Urinary bladder (tissue), 4 donors: ENCODE results near the gene WDTC1. TPM values are rescaled to one million over a fixed set of nuclear protein-coding genes. Genes with fewer than 3 reads are reported as not detected.
A peak's percentile ranks its signal among the peaks of the same experiment; 100 is the strongest.
"Not testable (repeated sequence)": the region's sequence is repeated elsewhere in the genome, so short reads cannot be mapped to it uniquely, and the experiment has no call there.

Experiments used
- DNase-seq: peaks from one replicate; pipeline ENCODE4 v3.0.0-alpha.2; 2015; ENCODE audit errors: extremely low spot score
- H3K27ac ChIP-seq: one replicate; pipeline ENCODE4 v1.5.1; 2013; ENCODE audit warnings: low read depth, mild to moderate bottlenecking, moderate library complexity
- H3K36me3 ChIP-seq: one replicate; pipeline ENCODE4 v1.6.1; 2013; ENCODE audit warnings: mild to moderate bottlenecking, moderate library complexity; ENCODE audit not compliant: insufficient read depth
- H3K4me1 ChIP-seq: one replicate; pipeline ENCODE4 v1.6.1; 2013; ENCODE audit warnings: mild to moderate bottlenecking, moderate library complexity; ENCODE audit not compliant: insufficient read depth
- H3K4me3 ChIP-seq: one replicate; pipeline ENCODE4 v1.5.1; 2013; ENCODE audit warnings: low read depth, low read length
- WGBS: extraction: QIAGEN DNeasy Blood & Tissue Kit; methylation state at CpG from one replicate; pipeline ENCODE4 v1.1.7; 2013; 5-methylcytosine and 5-hydroxymethylcytosine counted together
- polyA plus RNA-seq: library from polyadenylated mRNA; stranded (reverse); fragments of 200-250 nt; gene quantifications from one replicate; pipeline ENCODE4 v1.2.3, GENCODE V29; 2013
- total RNA-seq: library from RNA; depleted of rRNA; stranded (reverse); fragments of >200 nt; gene quantifications from one replicate; pipeline ENCODE4 v1.2.3, GENCODE V29; 2014
- donor health status: healthy with polysubstance abuse.
- donor health status: healthy.

WDTC1 gene
- total and polyA plus RNA-seq, 2 donors = 16.5 to 39.8 TPM

DNA sequence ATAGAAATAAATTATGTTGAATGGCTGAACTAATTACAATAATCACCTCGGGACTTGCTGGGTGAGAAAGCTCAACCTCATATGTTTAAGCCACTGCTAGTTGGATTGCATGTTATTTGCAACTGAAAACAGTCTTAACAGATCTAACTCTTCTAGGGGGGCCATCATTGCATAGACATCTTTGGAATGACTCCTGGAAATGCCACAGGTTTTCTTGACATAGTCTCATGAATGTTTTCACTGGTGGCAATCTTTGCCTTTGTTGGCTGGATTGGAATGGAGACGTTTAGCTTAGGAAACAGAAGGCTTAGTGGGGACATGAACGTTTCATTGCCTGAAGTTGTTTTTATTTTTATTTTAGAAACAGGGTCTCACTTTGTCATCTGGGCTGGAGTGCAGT, 8.8 kb upstream of the WDTC1 start:
- no peaks in the 10 kb centered on the region for H3K36me3 ChIP-seq
- no peak overlapping the region for H3K27ac ChIP-seq
- H3K4me1 ChIP-seq = no peaks in the 10 kb centered on the region
- WGBS = 67% methylated on average over 3 of the region's 3 CpGs
- DNase-seq = no peak
- no peak overlapping the region for H3K4me3 ChIP-seq

DNA sequence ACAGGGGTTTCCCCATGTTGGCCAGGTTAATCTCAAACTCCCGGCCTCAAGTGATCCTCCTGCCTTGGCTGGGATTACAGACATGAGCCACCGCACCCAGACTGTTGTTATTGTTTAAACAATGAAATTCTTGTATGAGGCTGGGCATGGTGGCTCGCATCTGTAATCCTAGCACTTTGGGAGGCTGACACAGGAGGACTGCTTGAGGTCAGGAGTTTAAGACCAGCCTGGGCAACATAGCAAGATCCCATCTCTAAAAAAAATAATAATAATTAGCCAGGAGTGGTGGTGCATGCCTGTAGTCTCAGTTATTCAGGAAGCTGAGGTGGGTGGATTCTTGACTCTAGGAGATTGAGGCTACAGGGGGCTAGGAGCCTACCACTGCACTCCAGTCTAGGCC, 6.7 kb upstream of the WDTC1 start:
- Histone ChIP-seq H3K27ac (no peak overlapping the region), H3K4me1 (no peaks in the 10 kb centered on the region), H3K4me3 (no peak overlapping the region), H3K36me3 (no peaks in the 10 kb centered on the region)
- WGBS = 79% methylated on average over 3 of the region's 3 CpGs
- DNase-seq = no peak

DNA sequence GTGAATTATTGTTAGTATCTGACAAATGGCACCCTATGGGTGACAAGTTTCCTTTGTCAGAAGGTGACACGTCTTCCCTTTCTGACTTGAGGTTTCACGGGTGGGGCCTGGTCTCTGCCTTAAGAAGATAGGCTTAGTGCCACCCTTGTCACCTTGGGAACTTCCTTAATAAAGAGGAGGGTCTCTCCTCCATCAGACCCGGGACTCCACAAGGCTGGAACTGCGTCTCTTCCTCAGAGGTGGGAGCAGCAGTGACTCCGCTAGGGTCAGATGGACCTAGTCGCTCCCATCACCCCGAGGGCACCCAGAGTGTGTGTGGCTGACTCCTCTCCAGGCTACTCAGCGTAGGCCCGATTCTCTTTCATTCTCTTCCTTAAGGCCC, 774 bp upstream of the WDTC1 start:
- 63% methylated on average over 9 of the region's 9 CpGs for WGBS
- H3K27ac ChIP-seq = no peak overlapping the region
- DNase-seq = no peak
- H3K36me3 ChIP-seq = no peaks in the 10 kb centered on the region
- H3K4me1 ChIP-seq = peaks cover 3% of the 10 kb centered on the region
- no peak overlapping the region for H3K4me3 ChIP-seq

DNA sequence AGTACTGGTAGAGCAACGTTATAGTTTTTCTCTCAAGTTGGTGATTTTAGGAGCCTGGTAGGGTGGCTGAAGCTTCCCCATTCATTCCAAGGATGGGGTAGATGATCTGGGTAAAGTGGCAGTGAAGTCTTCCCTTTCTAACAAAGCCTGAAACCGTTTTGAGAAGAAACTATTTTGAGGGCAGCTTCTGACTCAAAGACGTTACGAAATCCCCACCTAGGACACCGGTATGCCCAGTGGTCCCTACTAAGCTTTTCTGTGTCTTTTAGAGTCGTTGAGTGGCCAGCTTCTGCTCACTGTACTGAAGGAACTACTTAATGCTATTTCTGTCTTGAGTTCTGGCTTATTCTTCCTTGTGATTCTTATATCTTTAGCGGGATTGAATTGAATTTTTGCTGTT, 1.4 kb downstream of the WDTC1 start:
- H3K4me1 ChIP-seq = peaks cover 3% of the 10 kb centered on the region
- peak overlapping the region; percentile 100 for H3K4me3 ChIP-seq
- no peaks in the 10 kb centered on the region for H3K36me3 ChIP-seq
- 32% methylated on average over 7 of the region's 7 CpGs for WGBS
- no peak overlapping the region for H3K27ac ChIP-seq
- DNase-seq = no peak

DNA sequence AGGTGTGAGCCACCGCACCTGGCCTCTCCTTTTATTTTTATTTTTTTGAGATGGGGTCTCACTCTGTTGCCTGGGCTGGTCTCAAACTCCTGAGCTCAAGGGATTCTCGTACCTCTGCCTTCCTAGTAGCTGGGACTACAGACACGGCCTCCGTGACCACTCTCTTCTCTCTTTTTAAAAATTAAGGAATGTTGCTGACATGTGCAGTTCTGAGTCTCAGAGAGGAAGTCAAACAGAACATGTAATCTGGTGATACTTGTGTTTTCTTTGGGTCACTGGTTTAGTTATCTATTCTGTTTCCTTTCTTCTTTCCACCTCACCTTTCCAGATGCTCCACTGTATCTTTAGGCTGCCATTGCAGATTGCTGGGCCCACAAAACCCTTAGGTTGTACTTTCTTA, 2.7 kb downstream of the WDTC1 start:
- H3K4me3 ChIP-seq = no peak overlapping the region
- 87% methylated on average over 4 of the region's 4 CpGs for WGBS
- no peak overlapping the region for H3K27ac ChIP-seq
- DNase-seq = no peak
- peaks cover 3% of the 10 kb centered on the region for H3K4me1 ChIP-seq
- no peaks in the 10 kb centered on the region for H3K36me3 ChIP-seq

DNA sequence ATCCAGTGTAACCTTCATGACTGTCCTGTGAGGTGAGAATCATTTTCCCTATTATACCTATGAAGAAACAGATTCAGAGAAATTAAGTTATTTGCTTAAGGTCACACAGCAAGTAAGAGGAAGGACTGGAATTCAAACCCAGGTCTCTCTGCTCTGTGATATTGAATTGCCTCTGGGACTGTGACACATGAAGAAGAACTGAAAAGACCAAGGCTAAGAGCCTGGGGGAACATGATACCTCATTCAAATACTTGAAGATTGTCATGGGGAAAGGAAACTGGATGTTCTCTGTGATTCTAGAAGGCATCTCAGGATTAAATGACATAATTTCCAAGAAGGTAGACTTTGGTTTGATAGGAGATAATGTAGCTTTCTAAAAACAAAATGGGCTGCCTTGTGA, 3.6 kb downstream of the WDTC1 start:
- H3K4me1 ChIP-seq = peaks cover 3% of the 10 kb centered on the region
- no peaks in the 10 kb centered on the region for H3K36me3 ChIP-seq
- no peak overlapping the region for H3K27ac ChIP-seq
- no peak for DNase-seq
- no peak overlapping the region for H3K4me3 ChIP-seq

DNA sequence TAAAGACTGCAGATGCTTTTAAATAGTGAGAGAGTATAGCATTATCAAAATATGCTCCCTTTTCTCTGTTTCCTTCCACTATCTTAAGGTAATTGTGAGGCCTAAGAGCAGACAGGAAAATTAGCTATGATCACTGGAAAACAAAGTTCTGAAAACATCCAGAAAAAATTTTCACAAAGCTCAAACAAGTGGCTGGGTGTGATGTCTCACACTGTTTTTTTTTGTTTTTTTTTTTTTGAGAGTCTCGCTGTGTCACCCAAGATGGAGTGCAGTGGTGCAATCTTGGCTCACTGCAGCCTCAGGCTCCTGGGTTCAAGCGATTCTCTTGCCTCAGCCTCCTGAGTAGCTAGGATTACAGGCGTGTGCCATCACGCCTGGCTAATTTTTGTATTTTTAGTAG, 7.2 kb downstream of the WDTC1 start:
- no peaks in the 10 kb centered on the region for H3K36me3 ChIP-seq
- no peak for DNase-seq
- no peak overlapping the region for H3K27ac ChIP-seq
- WGBS = 96% methylated on average over 4 of the region's 4 CpGs
- no peaks in the 10 kb centered on the region for H3K4me1 ChIP-seq
- H3K4me3 ChIP-seq = no peak overlapping the region

DNA sequence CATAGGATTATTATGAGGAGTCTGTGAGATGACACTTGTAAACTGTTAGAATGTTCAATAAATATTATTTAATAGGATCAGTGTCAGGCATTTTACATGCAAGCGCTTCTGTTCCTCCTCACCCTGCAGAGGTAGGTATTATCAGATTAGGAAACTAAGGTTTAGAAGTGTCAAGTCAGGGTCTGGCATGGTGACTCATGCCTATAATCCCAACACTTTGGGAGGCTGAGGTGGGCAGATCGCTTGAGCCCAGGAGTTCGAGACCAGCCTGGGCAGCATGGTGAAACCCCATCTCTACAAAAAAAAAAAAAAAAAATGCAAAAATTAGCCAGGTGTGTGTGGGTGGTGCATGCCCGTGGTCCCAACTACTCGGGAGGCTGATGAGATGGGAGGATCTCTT, 9.2 kb downstream of the WDTC1 start:
- not testable (repeated sequence) for H3K27ac ChIP-seq, H3K4me1 ChIP-seq, H3K4me3 ChIP-seq, DNase-seq, H3K36me3 ChIP-seq
- WGBS = 87% methylated on average over 5 of the region's 5 CpGs

DNA sequence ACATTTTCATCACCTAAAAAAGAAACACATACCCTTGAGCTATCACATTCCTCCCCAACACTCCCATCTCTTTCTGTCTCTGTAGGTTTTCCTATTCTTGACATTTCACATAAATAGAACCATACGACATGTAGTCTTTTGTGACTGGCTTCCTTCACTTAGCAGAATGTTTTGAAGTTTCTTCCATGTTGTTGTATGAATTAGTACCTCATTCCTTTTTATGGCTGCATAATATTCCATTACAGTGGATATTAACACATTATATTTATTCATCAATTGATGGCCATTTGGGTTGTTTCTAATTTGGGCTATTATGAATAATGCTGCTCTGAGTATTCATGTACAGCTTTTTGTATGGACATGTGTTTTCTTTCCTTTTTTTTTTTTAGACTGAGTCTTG, 11.8 kb downstream of the WDTC1 start:
- Histone ChIP-seq H3K4me3 (no peak overlapping the region), H3K36me3 (no peaks in the 10 kb centered on the region), H3K27ac (no peak overlapping the region), H3K4me1 (no peaks in the 10 kb centered on the region)
- WGBS = 95% methylated on average over 1 of the region's 1 CpG
- DNase-seq = no peak

DNA sequence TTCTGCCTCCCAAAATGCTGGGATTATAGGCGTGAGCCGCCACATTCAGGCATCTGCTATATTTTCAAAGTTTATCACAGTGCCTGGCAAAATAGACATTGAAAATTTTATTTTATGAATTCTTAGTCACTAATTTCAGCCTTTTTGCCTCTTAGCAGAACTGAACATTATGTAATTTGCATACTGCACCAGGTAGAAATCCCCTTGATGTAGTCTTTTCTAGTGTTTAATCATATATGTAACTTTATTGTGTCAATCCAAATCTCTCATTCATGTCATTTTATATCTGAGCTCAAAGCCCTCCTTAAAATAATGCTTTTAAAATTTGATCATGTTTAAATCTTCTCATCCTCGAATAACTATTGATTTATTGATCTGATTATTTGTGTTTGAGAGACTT, 19.2 kb downstream of the WDTC1 start:
- no peak overlapping the region for H3K27ac ChIP-seq
- DNase-seq = no peak
- no peaks in the 10 kb centered on the region for H3K4me1 ChIP-seq
- 92% methylated on average over 3 of the region's 3 CpGs for WGBS
- H3K4me3 ChIP-seq = no peak overlapping the region
- peaks cover 3% of the 10 kb centered on the region for H3K36me3 ChIP-seq

DNA sequence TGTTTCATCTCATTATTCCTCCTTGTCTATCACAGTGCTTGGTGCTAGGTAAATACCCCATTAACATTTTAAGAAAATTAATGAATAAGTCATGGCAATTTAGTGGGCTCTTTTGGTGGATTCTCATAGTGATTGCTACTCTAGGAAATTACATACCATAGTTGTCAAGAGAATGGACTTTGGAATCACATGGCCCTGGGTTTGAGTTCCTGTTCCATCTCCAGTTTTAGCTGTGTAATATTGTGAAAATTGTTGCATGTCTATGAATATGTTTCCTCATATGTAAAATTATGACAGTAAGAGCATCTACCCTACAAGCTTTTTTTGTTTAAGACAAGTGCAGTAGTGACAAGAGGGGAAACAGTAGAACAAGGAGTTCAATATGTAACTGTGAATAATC, 20.7 kb downstream of the WDTC1 start:
- Histone ChIP-seq H3K4me3 (no peak overlapping the region), H3K27ac (no peak overlapping the region), H3K36me3 (peaks cover 3% of the 10 kb centered on the region), H3K4me1 (no peaks in the 10 kb centered on the region)
- DNase-seq = no peak

DNA sequence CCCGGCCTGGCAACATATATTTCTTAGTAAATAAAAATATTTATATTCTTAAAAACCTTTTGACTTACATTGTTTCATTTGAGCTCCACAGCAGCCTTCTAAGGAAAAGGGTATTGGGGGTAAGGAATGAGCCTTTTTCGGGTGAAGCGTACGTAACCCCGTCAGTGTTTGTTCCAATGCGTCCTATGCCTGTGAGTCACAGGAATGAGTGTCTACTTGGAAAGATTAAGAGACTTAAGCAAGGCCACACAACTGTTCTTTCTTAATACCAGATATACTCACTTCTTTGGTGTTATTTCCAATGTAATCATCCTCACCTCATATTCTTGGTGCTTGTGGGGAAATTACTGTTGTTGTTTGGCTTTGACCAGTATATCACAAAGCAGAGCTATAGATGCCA, 22.7 kb downstream of the WDTC1 start:
- Histone ChIP-seq H3K27ac (no peak overlapping the region), H3K4me1 (no peaks in the 10 kb centered on the region), H3K4me3 (no peak overlapping the region), H3K36me3 (peaks cover 3% of the 10 kb centered on the region)
- WGBS = 96% methylated on average over 6 of the region's 6 CpGs
- no peak for DNase-seq

DNA sequence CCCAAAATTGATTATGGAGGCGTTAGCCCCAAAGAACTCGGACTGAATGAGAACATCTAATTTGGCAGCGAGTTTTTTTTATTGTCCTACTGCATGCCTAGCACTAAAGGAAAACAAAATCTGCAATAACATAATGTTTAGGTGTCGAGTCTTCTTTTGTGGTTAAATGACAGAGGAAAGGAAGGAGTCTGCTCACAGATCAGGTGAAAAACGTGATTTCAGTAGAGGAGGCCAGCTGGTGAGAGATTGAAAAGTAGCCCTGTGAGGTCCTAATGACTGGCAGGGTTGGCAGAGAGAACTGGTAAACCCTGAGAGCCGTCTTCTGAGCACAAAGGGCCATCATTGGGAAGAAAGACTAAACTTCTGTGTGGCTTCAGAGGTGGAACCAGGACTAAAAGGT, 24.2 kb downstream of the WDTC1 start:
- H3K27ac ChIP-seq = no peak overlapping the region
- DNase-seq = no peak
- 83% methylated on average over 6 of the region's 6 CpGs for WGBS

DNA sequence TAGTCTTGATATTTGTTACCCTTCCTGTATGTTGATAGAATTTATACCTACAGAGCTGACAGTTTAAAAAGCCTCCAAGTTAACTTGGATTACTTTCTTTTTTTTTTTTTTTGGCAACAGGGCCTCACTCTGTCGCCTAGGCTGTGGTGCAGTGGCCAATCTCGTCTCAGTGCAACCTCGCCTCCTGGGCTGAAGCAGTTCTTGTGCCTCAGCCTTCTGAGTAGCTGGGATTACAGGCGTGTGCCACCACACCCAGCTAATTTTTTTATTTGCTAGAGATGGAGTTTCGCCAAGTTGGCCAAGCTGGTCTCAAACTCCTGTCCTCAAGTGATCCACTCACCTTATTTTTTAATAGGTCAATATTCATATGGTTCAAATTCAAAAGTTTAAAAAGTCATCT, 32.7 kb downstream of the WDTC1 start:
- no peaks in the 10 kb centered on the region for H3K4me1 ChIP-seq
- no peak for DNase-seq
- no peak overlapping the region for H3K4me3 ChIP-seq
- 67% methylated on average over 5 of the region's 5 CpGs for WGBS
- H3K36me3 ChIP-seq = no peaks in the 10 kb centered on the region
- H3K27ac ChIP-seq = no peak overlapping the region

More for the DNA sequence above, 24.2 kb downstream of the WDTC1 start:
- H3K4me1 ChIP-seq = no peaks in the 10 kb centered on the region
- H3K36me3 ChIP-seq = peaks cover 3% of the 10 kb centered on the region
- no peak overlapping the region for H3K4me3 ChIP-seq

DNA sequence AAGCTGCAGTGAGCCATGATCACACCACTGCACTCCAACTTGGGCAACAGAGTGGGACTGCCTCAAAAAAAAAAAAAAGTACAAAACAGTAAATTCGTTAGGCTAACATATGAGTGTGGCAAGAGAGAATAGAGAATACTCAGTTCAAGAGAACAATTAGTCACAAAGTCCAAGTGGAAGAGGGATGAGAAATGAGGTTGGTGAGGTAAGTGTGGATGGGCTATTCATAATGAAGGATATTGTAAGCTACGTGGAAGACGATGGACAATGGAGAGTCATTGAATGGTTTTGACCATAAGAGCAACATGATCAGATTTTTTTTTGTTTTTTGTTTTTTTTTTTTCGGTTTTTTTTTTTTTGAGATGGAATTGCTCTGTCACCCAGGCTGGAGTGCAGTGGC, 34.8 kb downstream of the WDTC1 start:
- no peak overlapping the region for H3K4me3 ChIP-seq
- 91% methylated on average over 4 of the region's 4 CpGs for WGBS
- no peaks in the 10 kb centered on the region for H3K4me1 ChIP-seq

More for the DNA sequence above, 34.8 kb downstream of the WDTC1 start:
- no peak for DNase-seq
- H3K36me3 ChIP-seq = no peaks in the 10 kb centered on the region
- no peak overlapping the region for H3K27ac ChIP-seq
